GM08714 (cell line): ENCODE measurements around the gene PAGE4.
A peak's percentile ranks its signal among the peaks of the same experiment; 100 is the strongest.

Experiments
- H3K4me3 ChIP-seq: fragments of 200-500 bp; sonication (Bioruptor generic); 2 replicates; pipeline ENCODE4 v1.5.1; 2014; ENCODE audit warnings: mild to moderate bottlenecking, low read length, inconsistent platforms
- ZNF274 ChIP-seq: IDR thresholded peaks from 2 replicates; pipeline ENCODE4 v1.6.1; 2012; ENCODE audit warnings: mild to moderate bottlenecking, low read depth, low read length

Gene PAGE4

DNA sequence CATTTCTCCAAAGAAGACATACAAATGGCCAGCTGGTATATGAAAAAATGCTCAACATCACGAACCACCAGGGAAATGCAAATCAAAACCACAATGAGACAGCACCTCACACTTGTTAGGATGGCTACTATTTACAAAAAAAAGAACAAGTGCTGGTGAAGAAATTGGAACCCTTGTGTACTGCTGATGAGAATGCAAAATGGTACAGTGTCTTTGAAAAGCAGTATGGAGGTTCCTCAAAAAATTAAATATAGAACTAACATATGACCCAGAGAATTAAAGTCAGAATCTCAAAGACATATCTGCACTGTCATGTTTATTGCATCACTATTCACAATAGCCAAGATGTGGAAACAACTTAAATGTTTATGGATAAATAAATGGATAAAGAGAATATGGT lies 20.9 kb downstream of the PAGE4 start:
- H3K4me3 ChIP-seq: no peak overlapping the region
- TF ChIP-seq ZNF274: no peak

DNA sequence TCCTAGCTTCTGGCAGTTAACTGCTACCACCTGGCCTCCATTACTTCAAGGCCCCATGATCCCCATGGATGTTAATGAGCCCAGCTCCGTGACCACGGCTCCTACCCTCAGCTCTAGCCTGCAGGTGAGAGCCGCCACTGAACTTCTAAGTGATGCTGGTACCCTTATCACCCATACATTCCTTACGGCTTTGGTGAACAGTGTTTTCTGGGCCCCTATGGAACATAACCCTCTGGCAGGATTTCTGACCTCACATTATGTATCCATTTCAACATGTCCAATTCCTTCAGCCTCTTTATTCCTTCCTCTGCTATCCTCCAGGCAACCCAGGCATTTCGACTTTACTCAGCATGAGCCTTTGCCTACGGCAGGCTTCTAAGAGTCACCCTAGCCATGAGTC lies 24.6 kb downstream of the PAGE4 start:
- no peak for TF ChIP-seq ZNF274
- no peak overlapping the region for H3K4me3 ChIP-seq

DNA sequence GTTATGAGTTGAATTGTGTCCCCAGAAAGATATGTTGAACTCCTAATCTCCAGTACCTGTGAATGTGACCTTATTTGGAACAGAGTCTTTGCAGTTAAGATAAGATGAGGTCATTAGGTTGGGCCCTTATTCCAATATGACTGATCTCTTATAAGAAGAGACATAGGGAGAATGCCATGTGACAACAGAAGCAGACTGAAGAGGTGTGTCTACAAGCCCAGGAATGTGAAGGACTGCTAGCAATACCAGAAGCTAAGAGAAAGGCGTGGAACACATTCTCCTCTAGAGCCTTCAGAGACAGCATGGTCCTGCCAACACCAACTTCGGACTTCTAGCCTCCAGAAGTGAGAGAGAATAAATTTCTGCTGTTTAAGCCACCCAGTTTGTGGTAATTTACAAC lies 27.7 kb downstream of the PAGE4 start:
- TF ChIP-seq ZNF274: no peak

DNA sequence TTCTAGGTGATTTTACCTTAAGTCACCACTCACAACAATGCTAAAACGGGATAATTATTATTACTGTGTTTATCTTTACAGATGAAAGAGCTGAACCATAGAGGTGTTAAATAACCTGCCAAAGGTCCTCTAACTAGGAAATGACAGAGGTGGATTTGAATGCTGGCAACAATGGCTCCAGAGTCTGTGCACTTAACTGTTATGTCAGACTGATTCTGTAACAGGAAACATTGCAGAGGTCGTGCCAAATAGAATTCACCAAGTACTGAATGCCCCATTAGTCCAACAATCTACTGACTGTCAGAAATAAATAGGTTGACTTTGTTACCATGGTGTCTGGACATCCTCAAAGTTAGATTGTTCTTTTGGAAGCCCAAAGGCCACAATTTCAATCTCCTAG lies 29.2 kb downstream of the PAGE4 start:
- H3K4me3 ChIP-seq: no peak overlapping the region

More for the DNA sequence above, 27.7 kb downstream of the PAGE4 start:
- no peak overlapping the region for H3K4me3 ChIP-seq

DNA sequence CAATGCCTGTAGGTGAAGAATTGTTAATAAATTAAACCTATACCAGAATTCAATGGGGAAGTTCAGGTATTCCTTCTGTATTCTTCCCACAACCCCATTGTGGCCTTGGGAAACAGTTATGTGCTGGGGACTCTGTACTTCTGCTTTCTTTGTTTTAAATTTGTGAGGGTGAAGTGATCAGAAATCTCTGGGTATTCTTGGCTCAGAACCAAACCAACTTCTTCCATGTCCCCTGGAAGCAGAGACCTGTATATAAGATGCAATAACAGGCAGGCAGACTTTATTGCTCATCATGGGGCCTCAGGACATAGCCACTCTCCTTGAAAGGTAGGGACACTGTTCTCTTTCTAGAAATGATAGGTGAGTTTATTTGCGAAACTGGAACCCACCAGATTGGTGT lies 30.4 kb downstream of the PAGE4 start:
- no peak for TF ChIP-seq ZNF274
- H3K4me3 ChIP-seq: no peak overlapping the region

More for the DNA sequence above, 29.2 kb downstream of the PAGE4 start:
- no peak for TF ChIP-seq ZNF274

DNA sequence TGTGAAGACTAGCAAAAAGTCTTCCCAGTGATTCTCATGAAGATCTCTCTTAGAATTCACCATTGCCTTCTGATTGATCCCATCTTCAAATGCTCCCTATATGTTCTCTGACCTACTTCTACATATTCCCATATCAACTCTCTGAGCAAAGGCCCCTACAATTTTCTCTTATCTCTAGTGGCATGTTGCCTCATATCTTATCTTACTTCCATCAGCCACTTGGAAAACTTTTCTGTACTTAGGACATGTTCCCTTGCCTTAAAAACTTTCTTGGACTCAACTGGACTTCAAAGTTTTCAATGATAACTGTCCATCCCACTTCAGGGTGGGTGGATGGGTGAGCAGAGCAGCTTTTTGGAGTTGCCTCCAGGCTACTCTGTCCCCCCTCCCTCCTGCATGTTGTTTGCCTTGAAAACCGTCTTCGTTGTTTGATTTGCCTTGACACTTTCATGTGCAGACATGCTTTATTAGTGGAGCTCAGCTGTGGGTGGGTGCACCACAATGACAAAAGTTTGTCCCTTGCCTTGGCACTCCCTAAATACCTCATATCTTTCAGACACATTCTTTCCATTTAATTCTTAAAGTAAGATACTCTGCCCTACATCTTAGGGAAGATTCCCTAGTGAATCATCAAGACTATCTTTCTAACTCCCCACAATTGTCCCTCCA lies 31.9 kb downstream of the PAGE4 start:
- H3K4me3 ChIP-seq: no peak overlapping the region
- no peak for TF ChIP-seq ZNF274

DNA sequence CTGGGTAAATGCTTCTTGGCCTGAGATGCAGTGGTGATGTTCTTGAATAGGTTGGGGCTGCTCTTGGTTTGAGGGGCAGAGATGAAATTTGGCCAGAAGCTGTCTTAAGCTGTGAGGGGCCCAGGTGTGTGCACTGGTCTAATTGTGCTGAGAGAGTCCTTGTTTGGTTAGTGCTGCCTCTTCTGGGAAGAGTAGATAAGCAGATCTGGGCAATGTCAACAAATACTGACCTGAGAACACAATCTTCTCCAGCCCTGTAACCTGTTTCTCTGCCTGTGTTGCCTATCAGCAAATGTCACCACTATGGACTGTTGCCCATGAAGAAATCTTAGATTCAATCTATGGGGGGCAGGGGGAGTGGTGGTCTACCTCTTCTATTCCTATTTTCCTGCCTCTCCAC lies 33.0 kb downstream of the PAGE4 start:
- TF ChIP-seq ZNF274: no peak
- no peak overlapping the region for H3K4me3 ChIP-seq

DNA sequence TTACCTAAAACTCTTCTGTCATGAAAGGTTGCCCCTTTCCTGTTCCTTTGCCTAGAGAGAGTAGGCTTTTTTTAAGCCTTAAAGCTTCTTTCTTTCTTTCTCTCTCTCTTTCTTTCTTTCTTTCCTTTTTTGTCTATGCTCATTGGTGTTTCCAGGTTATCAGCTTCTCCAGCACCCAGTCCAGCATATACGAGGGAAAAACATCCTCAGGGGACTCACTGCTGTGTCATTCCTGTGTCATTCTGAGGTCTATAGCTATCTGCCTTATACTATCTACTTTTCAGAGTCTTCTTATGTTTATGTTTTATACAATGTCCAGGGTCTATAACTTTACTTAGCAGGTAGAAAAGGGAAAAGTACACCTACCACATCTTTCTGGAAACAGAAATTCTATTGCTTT lies 39.6 kb downstream of the PAGE4 start:
- no peak for TF ChIP-seq ZNF274
- H3K4me3 ChIP-seq: no peak overlapping the region

DNA sequence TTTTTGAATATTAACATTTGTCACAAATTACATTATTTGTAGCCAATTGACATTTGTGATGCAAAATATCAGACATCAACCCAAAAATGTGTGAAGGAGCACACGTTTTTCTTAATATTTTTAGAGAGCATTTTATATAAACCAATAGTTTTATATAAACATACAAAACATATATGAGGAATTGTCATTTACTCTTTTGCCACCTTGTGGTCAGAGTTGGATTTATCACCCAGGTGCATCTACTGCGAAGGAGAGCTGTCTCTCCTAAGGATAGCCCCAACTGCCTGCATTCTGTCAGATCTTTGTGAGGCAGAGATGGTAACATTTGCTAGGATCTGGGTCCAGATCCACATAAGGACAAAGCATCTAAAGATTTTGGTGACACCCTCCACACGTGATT lies 47.6 kb downstream of the PAGE4 start:
- H3K4me3 ChIP-seq: no peak overlapping the region
- no peak for TF ChIP-seq ZNF274

DNA sequence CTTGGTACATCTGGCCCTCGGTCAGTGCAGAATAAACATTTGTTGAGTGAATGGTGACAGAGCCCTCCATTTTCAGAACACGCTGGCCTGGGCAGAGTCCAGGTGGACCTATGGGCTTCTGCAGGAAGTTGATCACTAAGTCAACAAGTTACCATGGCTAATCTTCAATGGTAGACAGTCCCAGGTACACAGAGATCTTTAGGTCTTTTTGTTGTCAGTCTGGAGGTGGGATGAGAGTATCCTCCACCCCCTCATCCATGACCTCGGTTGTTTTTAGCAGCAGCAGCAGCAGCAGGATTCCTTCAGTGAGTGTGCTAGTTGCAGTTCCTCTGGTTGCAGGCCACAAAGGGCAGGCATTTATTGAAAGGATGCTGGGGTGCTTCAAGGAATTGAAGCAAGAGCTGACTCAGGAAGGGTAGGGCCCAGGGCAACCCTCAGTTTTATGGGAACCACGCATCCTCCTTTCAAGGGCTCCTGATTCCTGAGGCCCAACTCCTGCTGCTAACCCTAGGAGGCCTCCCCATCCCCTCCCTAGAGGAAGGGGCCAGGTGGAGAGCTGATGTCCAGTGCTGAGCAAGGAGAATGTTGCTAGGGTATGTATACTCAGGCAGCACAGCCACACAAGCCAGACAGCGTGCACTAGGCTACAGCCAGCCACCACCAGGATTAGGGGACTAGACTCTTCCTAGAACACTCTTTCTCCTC lies 48.4 kb downstream of the PAGE4 start:
- H3K4me3 ChIP-seq: no peak overlapping the region
- TF ChIP-seq ZNF274: no peak

DNA sequence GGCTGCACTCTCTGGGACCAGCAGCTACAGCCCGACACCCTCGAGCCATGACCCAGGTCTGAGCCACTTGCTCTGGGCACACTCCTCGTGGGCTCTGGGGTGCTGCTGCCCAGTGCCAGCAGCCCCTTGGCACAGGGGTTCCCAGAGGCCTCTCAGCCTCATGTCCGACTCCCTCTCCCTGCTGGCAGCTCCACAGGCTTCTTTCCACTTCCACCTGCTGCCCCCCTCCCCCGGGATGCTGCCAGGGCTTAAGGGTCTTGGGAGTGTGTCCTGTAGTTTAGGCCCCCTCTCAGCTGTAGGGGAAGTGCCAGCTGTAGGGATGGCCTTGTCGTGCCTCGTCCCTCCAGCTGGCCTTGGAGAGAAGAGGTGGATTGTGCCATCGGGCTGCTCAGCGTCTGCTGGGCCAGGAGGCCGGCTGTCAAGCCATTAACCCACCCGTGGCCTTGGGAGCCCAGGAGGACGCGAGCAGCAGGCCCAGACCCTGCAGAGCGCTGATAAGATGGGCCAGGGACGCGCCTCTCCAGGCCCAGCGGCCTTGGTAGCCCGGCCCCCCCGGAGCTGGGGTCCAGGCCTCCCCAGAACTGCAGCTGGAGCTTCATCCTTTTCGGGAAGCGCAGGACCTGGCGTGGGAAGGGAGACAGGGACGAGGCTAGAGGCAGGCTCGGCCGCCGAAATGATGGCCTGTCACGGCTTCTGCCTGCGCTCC lies 49.2 kb downstream of the PAGE4 start:
- no peak for TF ChIP-seq ZNF274
- H3K4me3 ChIP-seq: no peak overlapping the region; the same call in 1 of the 2 replicates

DNA sequence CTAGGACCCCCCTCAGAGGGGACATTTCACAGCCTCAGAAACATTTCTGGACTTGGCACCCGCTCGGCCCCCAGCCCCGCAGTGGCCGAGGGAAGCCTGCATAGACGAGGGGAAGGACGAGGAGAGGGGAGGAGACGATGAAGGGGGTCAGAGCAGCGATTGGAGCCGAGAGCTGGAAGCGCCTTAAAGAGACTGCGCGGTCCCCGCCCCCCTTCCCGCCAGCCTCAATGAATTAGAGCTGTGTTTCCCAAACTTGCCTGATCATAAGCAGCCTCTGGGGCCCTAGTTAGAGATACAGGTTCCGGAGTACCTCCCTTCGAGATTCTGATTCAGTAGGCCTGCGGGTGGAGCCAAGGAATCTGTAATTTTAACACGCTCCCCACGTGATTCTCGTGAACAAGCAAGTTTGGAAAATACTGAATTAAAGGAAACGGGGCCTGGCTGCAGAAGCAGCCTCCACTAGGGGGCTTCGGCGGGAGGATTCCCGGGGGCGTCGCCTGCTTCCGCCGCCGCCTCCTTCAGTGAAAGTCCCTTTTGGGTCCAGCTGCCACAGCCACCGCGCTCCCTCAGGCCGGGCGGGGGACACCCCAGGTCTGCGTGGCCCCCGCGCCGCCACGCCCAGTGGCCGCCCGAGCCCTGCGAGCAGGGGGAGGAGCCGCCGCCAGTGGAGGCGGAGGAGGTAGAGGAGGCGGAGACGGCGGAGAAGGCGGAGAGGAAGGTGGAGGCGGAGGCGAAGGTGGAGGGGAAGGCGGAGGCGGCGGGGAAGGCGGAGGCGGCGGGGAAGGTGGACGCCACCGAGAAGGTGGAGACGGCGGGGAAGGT lies 49.9 kb downstream of the PAGE4 start, which contains the start of gene USP27X:
Gene USP27X, plus strand, starts transcription at position 651 of the 822 bp plus-strand sequence. CDS start 824 bp downstream, outside the sequence.
- TF ChIP-seq ZNF274: no peak
- peak within 1 kb of the TSS; percentile 58; the same call in 1 of the 2 replicates for H3K4me3 ChIP-seq

DNA sequence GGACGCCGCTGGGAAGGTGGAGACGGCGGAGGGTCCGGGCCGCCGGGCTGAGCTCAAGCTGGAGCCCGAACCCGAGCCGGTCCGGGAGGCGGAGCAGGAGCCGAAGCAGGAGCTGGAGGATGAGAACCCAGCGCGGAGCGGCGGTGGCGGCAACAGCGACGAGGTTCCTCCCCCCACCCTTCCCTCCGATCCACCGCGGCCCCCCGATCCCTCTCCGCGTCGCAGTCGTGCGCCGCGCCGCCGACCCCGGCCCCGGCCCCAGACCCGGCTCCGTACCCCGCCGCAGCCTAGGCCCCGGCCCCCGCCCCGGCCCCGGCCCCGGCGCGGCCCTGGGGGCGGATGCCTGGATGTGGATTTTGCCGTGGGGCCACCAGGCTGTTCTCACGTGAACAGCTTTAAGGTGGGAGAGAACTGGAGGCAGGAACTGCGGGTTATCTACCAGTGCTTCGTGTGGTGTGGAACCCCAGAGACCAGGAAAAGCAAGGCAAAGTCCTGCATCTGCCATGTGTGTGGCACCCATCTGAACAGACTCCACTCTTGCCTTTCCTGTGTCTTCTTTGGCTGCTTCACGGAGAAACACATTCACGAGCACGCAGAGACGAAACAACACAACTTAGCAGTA lies 50.7 kb downstream of the PAGE4 start:
- TF ChIP-seq ZNF274: no peak

More for the DNA sequence above, 50.7 kb downstream of the PAGE4 start:
- peak overlapping the region; percentile 58; the same call in 1 of the 2 replicates for H3K4me3 ChIP-seq
